Activated T-helper 2 cell treated with anti-CD3 and anti-CD28 coated beads, Interferon-gamma antibody, Interleukin-2, Interleukin-4, amounts not matched to agents 10 μg/mL and 5 μg/mL and 100 μg/mL, durations not matched to agents 14 hours and 24 hours and 36 hours (primary cell): Measurements from ENCODE around the gene BBS5. TPM values are rescaled to one million over a fixed set of nuclear protein-coding genes. Genes with fewer than 3 reads are reported as not detected.
"Not testable (repeated sequence)": the region's sequence is repeated elsewhere in the genome, so short reads cannot be mapped to it uniquely, and the experiment has no call there.

Experiments used
- DNase-seq: peaks from one replicate; pipeline ENCODE4 v3.0.0; 2021; ENCODE audit warnings: low spot score
- H3K27ac Mint-ChIP-seq: one replicate; pipeline ENCODE4 v1.8.0; 2021; ENCODE audit warnings: mixed read lengths
- H3K27me3 Mint-ChIP-seq: one replicate; pipeline ENCODE4 v1.8.0; 2021; ENCODE audit warnings: low read depth, mixed read lengths
- H3K36me3 Mint-ChIP-seq: one replicate; pipeline ENCODE4 v1.8.0; 2021; ENCODE audit warnings: low read depth, mixed read lengths
- H3K4me1 Mint-ChIP-seq: one replicate; pipeline ENCODE4 v1.8.0; 2021; ENCODE audit warnings: low read depth, mixed read lengths
- H3K4me3 Mint-ChIP-seq: one replicate; pipeline ENCODE4 v1.8.0; 2021; ENCODE audit warnings: low read depth, mild to moderate bottlenecking, moderate library complexity, mixed read lengths
- H3K9me3 Mint-ChIP-seq: one replicate; pipeline ENCODE4 v1.8.0; 2021; ENCODE audit warnings: mixed read lengths
- intact Hi-C: fragments of 100-400 bp; cut with micrococcal nuclease; formaldehyde crosslinking; loops from one replicate; pipeline ENCODE4 v1.15.1; 2023
- total RNA-seq: library from RNA; stranded (reverse); gene quantifications from 2 replicates; pipeline ENCODE4 v1.2.3, GENCODE V29; 2022

The BBS5 gene
- total RNA-seq, 1 donor from 2014 or later: 3.3 TPM

- Mint-ChIP-seq H3K9me3 (no peaks in the 10 kb centered on the region), H3K4me1 (no peaks in the 10 kb centered on the region), H3K4me3 (no peak overlapping the region), H3K36me3 (no peaks in the 10 kb centered on the region), H3K27me3 (no peaks in the 10 kb centered on the region), H3K27ac (no peak overlapping the region)
- intact Hi-C loops: no loop called here
- DNase-seq: no peak
Measured at GRCh38 chr2:169493360-169493759, 14.1 kb downstream of the BBS5 start.

- no peaks in the 10 kb centered on the region for H3K9me3 Mint-ChIP-seq
- DNase-seq: no peak
- H3K4me3 Mint-ChIP-seq: no peak overlapping the region
- intact Hi-C loops: no loop called here
- no peaks in the 10 kb centered on the region for H3K36me3 Mint-ChIP-seq
- no peak overlapping the region for H3K27ac Mint-ChIP-seq
- no peaks in the 10 kb centered on the region for H3K27me3 Mint-ChIP-seq
- no peaks in the 10 kb centered on the region for H3K4me1 Mint-ChIP-seq
Measured at GRCh38 chr2:169495310-169495928, 16.1 kb downstream of the BBS5 start.

- no peaks in the 10 kb centered on the region for H3K27me3 Mint-ChIP-seq
- peaks cover 9% of the 10 kb centered on the region for H3K4me1 Mint-ChIP-seq
- no peaks in the 10 kb centered on the region for H3K9me3 Mint-ChIP-seq
- H3K27ac Mint-ChIP-seq: no peak overlapping the region
- no peaks in the 10 kb centered on the region for H3K36me3 Mint-ChIP-seq
- DNase-seq: no peak
- H3K4me3 Mint-ChIP-seq: no peak overlapping the region
- intact Hi-C loops: no loop called here
Measured at GRCh38 chr2:169504651-169505050, 25.4 kb downstream of the BBS5 start.

- DNase-seq: no peak
- H3K27ac Mint-ChIP-seq: peak overlapping the region; percentile 15
- intact Hi-C loops: no loop called here
- no peaks in the 10 kb centered on the region for H3K36me3 Mint-ChIP-seq
- H3K27me3 Mint-ChIP-seq: peaks cover 2% of the 10 kb centered on the region
- H3K9me3 Mint-ChIP-seq: no peaks in the 10 kb centered on the region
- peak overlapping the region; percentile 5 for H3K4me3 Mint-ChIP-seq
- peaks cover 9% of the 10 kb centered on the region for H3K4me1 Mint-ChIP-seq
Measured at GRCh38 chr2:169507698-169508097, 28.4 kb downstream of the BBS5 start.

- no peak within 1 kb of the TSS for H3K27ac Mint-ChIP-seq
- H3K36me3 Mint-ChIP-seq: no peaks in the 10 kb centered on the region
- intact Hi-C loops: no loop called here
- no peak for DNase-seq
- peaks cover 2% of the 10 kb centered on the region for H3K27me3 Mint-ChIP-seq
- H3K4me3 Mint-ChIP-seq: no peak within 1 kb of the TSS
- H3K4me1 Mint-ChIP-seq: peaks cover 9% of the 10 kb centered on the region
- H3K9me3 Mint-ChIP-seq: no peaks in the 10 kb centered on the region
Measured at GRCh38 chr2:169509298-169509885, 30.1 kb downstream of the BBS5 start, which contains the start of gene KLHL41. Gene KLHL41 (plus strand): TSS chr2:169509702. CDS start chr2:169509779, 77 bp downstream.

- no peak for DNase-seq
- peaks cover 6% of the 10 kb centered on the region for H3K27me3 Mint-ChIP-seq
- H3K4me1 Mint-ChIP-seq: peaks cover 9% of the 10 kb centered on the region
- no peak overlapping the region for H3K27ac Mint-ChIP-seq
- H3K9me3 Mint-ChIP-seq: no peaks in the 10 kb centered on the region
- H3K36me3 Mint-ChIP-seq: no peaks in the 10 kb centered on the region
- H3K4me3 Mint-ChIP-seq: no peak overlapping the region
- intact Hi-C loops: no loop called here
Measured at GRCh38 chr2:169509955-169510354, 30.7 kb downstream of the BBS5 start.

- H3K4me1 Mint-ChIP-seq: peaks cover 9% of the 10 kb centered on the region
- intact Hi-C loops: no loop called here
- no peak overlapping the region for H3K4me3 Mint-ChIP-seq
- H3K36me3 Mint-ChIP-seq: no peaks in the 10 kb centered on the region
- H3K27me3 Mint-ChIP-seq: peaks cover 8% of the 10 kb centered on the region
- H3K27ac Mint-ChIP-seq: no peak overlapping the region
- H3K9me3 Mint-ChIP-seq: no peaks in the 10 kb centered on the region
- DNase-seq: no peak
Measured at GRCh38 chr2:169510496-169510895, 31.2 kb downstream of the BBS5 start.

GRCh38 chr2:169511818-169512217, 32.5 kb downstream of the BBS5 start:
- no peak overlapping the region for H3K4me3 Mint-ChIP-seq
- H3K36me3 Mint-ChIP-seq: no peaks in the 10 kb centered on the region
- peaks cover 10% of the 10 kb centered on the region for H3K27me3 Mint-ChIP-seq
- H3K4me1 Mint-ChIP-seq: peaks cover 9% of the 10 kb centered on the region
- no peak overlapping the region for H3K27ac Mint-ChIP-seq
- no peaks in the 10 kb centered on the region for H3K9me3 Mint-ChIP-seq
- no peak for DNase-seq
- intact Hi-C loops: no loop called here

- Mint-ChIP-seq H3K27ac (no peak overlapping the region), H3K27me3 (peaks cover 10% of the 10 kb centered on the region), H3K4me1 (peaks cover 5% of the 10 kb centered on the region), H3K9me3 (no peaks in the 10 kb centered on the region), H3K4me3 (no peak overlapping the region), H3K36me3 (no peaks in the 10 kb centered on the region)
- no peak for DNase-seq
- intact Hi-C loops: no loop called here
Measured at GRCh38 chr2:169512525-169512924, 33.2 kb downstream of the BBS5 start.

- no peaks in the 10 kb centered on the region for H3K4me1 Mint-ChIP-seq
- intact Hi-C loops: no loop called here
- no peak overlapping the region for H3K27ac Mint-ChIP-seq
- peaks cover 13% of the 10 kb centered on the region for H3K27me3 Mint-ChIP-seq
- H3K4me3 Mint-ChIP-seq: no peak overlapping the region
- DNase-seq: no peak
- H3K36me3 Mint-ChIP-seq: no peaks in the 10 kb centered on the region
- no peaks in the 10 kb centered on the region for H3K9me3 Mint-ChIP-seq
Measured at GRCh38 chr2:169513094-169513493, 33.8 kb downstream of the BBS5 start.

- no peaks in the 10 kb centered on the region for H3K9me3 Mint-ChIP-seq
- no peak overlapping the region for H3K27ac Mint-ChIP-seq
- no peaks in the 10 kb centered on the region for H3K36me3 Mint-ChIP-seq
- DNase-seq: no peak
- H3K27me3 Mint-ChIP-seq: peaks cover 14% of the 10 kb centered on the region
- intact Hi-C loops: no loop called here
- H3K4me3 Mint-ChIP-seq: no peak overlapping the region
- no peaks in the 10 kb centered on the region for H3K4me1 Mint-ChIP-seq
Measured at GRCh38 chr2:169513926-169514325, 34.6 kb downstream of the BBS5 start.

GRCh38 chr2:169514758-169515157, 35.5 kb downstream of the BBS5 start:
- H3K36me3 Mint-ChIP-seq, DNase-seq, H3K27ac Mint-ChIP-seq, intact Hi-C loops, H3K4me1 Mint-ChIP-seq, H3K9me3 Mint-ChIP-seq, H3K4me3 Mint-ChIP-seq: not testable (repeated sequence)
- H3K27me3 Mint-ChIP-seq: peaks cover 14% of the 10 kb centered on the region

GRCh38 chr2:169516488-169516995, 37.2 kb downstream of the BBS5 start:
- H3K4me3 Mint-ChIP-seq, DNase-seq, H3K9me3 Mint-ChIP-seq, intact Hi-C loops, H3K27ac Mint-ChIP-seq, H3K36me3 Mint-ChIP-seq, H3K4me1 Mint-ChIP-seq: not testable (repeated sequence)
- H3K27me3 Mint-ChIP-seq: peaks cover 12% of the 10 kb centered on the region
